A673 (cell line): ENCODE results near the gene SLF1. TPM values are rescaled to one million over a fixed set of nuclear protein-coding genes. Genes with fewer than 3 reads are reported as not detected.
A peak's percentile ranks its signal among the peaks of the same experiment; 100 is the strongest.

Source experiments
- BruUV-seq: library from RNA; stranded (reverse); fragments of 400-500 nt; replicated peaks from 2 replicates; lab custom pipeline; 2021; lab: Mats Ljungman, UMichigan
- CTCF ChIA-PET: fragments of 300-600 bp; sonication (Branson Sonifier 250); formaldehyde crosslinking; loops from one replicate; lab custom pipeline; 2022; ENCODE audit warnings: antibody characterized with exemption; lab: Charles Lee
- POLR2A ChIA-PET: fragments of 300-600 bp; sonication (Branson Sonifier 250); formaldehyde crosslinking; loops from one replicate; lab custom pipeline; 2022; ENCODE audit warnings: antibody characterized with exemption; ENCODE audit not compliant: low non-redundant PET; lab: Charles Lee
- DNase-seq: peaks from one replicate; pipeline ENCODE4 v3.0.0-alpha.2; 2015; ENCODE audit warnings: low spot score
- H3K27ac ChIP-seq: fragments of 200-600 bp; sonication (generic); 2 replicates; pipeline ENCODE4 v1.5.1; 2016; ENCODE audit warnings: mixed run types, low read depth, mild to moderate bottlenecking, mixed read lengths, antibody characterized with exemption, low read length; ENCODE audit not compliant: poor library complexity, severe bottlenecking
- H3K27me3 ChIP-seq: fragments of 200-600 bp; sonication (generic); replicated peaks from 2 replicates; pipeline ENCODE4 v1.6.1; 2017; ENCODE audit warnings: mixed run types, low read depth, mild to moderate bottlenecking, mixed read lengths, antibody characterized with exemption, low read length; ENCODE audit not compliant: insufficient read depth, poor library complexity
- H3K36me3 ChIP-seq: fragments of 200-600 bp; sonication (generic); 2 replicates; pipeline ENCODE4 v1.6.1; 2016; ENCODE audit warnings: mixed run types, mild to moderate bottlenecking, mixed read lengths, antibody characterized with exemption, low read length; ENCODE audit not compliant: insufficient read depth, poor library complexity, severe bottlenecking
- H3K4me1 ChIP-seq: fragments of 200-600 bp; sonication (generic); 2 replicates; pipeline ENCODE4 v1.6.1; 2017; ENCODE audit warnings: mixed run types, mild to moderate bottlenecking, mixed read lengths, antibody characterized with exemption, low read length; ENCODE audit not compliant: insufficient read depth, poor library complexity, severe bottlenecking
- H3K4me3 ChIP-seq: fragments of 200-600 bp; sonication (generic); 2 replicates; pipeline ENCODE4 v1.5.1; 2016; ENCODE audit warnings: low read depth, mixed run types, mild to moderate bottlenecking, mixed read lengths, low read length; ENCODE audit not compliant: poor library complexity, severe bottlenecking
- H3K9me3 ChIP-seq: fragments of 200-600 bp; sonication (generic); 2 replicates; pipeline ENCODE4 v1.6.1; 2016; ENCODE audit warnings: mixed run types, low read depth, mild to moderate bottlenecking, mixed read lengths, antibody characterized with exemption, low read length; ENCODE audit not compliant: poor library complexity, severe bottlenecking
- CTCF ChIP-seq: fragments of 300-800, 200-600 bp; sonication (generic); conservative IDR thresholded peaks from 2 replicates; pipeline ENCODE4 v1.5.1; 2017; ENCODE audit warnings: low read depth, mild to moderate bottlenecking, antibody characterized with exemption, low read length, moderate library complexity, mixed read lengths
- EZH2 ChIP-seq: fragments of 200-600 bp; sonication (generic); IDR thresholded peaks from 2 replicates; pipeline ENCODE4 v1.6.1; 2017; ENCODE audit warnings: borderline replicate concordance, low read depth, mild to moderate bottlenecking, mixed read lengths, antibody characterized with exemption, low read length; ENCODE audit not compliant: poor library complexity, severe bottlenecking
- intact Hi-C: fragments of 100-400 bp; cut with micrococcal nuclease; formaldehyde crosslinking; loops from one replicate; pipeline ENCODE4 v1.10.0; 2022; ENCODE audit not compliant: unreplicated experiment
- total RNA-seq: library from RNA; stranded (reverse); gene quantifications from 2 replicates; pipeline ENCODE4 v1.2.3, GENCODE V29; 2021

SLF1 gene
- total RNA-seq, 1 experiment from 2014 or later = 21.6 TPM

- Histone ChIP-seq H3K4me1 (no peaks in the 10 kb centered on the region), H3K27me3 (no peaks in the 10 kb centered on the region), H3K4me3 (no peak overlapping the region), H3K27ac (no peak overlapping the region), H3K36me3 (no peaks in the 10 kb centered on the region), H3K9me3 (no peaks in the 10 kb centered on the region)
- no peak for DNase-seq
- no TSS peak for BruUV-seq
- TF ChIP-seq CTCF (no peak), EZH2 (no peak)
- ChIA-PET POLR2A (no interaction called here), CTCF (no interaction called here)
- intact Hi-C loops = no loop called here
These were observed 52.3 kb downstream of the SLF1 start for GRCh38 chr5:94670726-94671125.

GRCh38 chr5:94672746-94673145 lies 54.3 kb downstream of the SLF1 start:
- POLR2A ChIA-PET = no interaction called here
- H3K27me3 ChIP-seq = no peaks in the 10 kb centered on the region
- H3K4me1 ChIP-seq = no peaks in the 10 kb centered on the region
- intact Hi-C loops = no loop called here
- no peak overlapping the region for H3K27ac ChIP-seq
- CTCF ChIA-PET = interaction anchor here (0.7 kb wide), 1 partner anchor 66 kb away, joined by 8 read pairs; no protein-coding TSS in a partner anchor
- no peak for DNase-seq
- H3K9me3 ChIP-seq = no peaks in the 10 kb centered on the region
- no peak overlapping the region for H3K4me3 ChIP-seq
- TF ChIP-seq CTCF = no peak
- no peak for TF ChIP-seq EZH2
- H3K36me3 ChIP-seq = peaks cover 3% of the 10 kb centered on the region
- no TSS peak for BruUV-seq

- no TSS peak for BruUV-seq
- DNase-seq = peak; percentile 17
- TF ChIP-seq CTCF (no peak), EZH2 (no peak)
- Histone ChIP-seq H3K4me3 (no peak overlapping the region), H3K27ac (no peak overlapping the region), H3K36me3 (peaks cover 3% of the 10 kb centered on the region), H3K4me1 (no peaks in the 10 kb centered on the region), H3K9me3 (no peaks in the 10 kb centered on the region), H3K27me3 (no peaks in the 10 kb centered on the region)
- intact Hi-C loops = no loop called here
- ChIA-PET POLR2A (no interaction called here), CTCF (no interaction called here)
These were observed 56.3 kb downstream of the SLF1 start for GRCh38 chr5:94674490-94675382.
